ENCODE results near the gene FLOT2. TPM values are rescaled to one million over a fixed set of nuclear protein-coding genes. Genes with fewer than 3 reads are reported as not detected.

FLOT2 gene
- total RNA-seq, 1 donor from 2014 or later = 150 TPM

DNA sequence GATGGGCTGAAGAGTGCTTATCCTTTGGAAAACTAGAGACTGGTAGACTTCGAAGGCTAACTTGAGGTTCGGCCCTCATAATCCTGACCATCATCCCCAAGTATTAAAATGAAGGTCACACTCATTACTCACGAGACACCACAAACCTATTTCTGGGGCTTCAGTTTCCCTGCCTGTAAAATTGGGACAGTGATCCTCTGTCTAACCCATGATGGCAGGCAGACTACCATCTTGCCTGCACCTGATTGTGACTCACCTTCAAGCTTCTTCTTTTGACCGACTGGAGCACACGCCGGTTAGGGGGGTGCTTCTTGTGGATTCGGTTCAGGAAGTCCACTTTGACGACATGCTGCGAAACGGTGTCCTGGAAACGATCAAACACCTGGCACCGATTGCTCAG lies 19.5 kb upstream of the FLOT2 start:
- intact Hi-C loops (cut with micrococcal nuclease) = no loop called here

DNA sequence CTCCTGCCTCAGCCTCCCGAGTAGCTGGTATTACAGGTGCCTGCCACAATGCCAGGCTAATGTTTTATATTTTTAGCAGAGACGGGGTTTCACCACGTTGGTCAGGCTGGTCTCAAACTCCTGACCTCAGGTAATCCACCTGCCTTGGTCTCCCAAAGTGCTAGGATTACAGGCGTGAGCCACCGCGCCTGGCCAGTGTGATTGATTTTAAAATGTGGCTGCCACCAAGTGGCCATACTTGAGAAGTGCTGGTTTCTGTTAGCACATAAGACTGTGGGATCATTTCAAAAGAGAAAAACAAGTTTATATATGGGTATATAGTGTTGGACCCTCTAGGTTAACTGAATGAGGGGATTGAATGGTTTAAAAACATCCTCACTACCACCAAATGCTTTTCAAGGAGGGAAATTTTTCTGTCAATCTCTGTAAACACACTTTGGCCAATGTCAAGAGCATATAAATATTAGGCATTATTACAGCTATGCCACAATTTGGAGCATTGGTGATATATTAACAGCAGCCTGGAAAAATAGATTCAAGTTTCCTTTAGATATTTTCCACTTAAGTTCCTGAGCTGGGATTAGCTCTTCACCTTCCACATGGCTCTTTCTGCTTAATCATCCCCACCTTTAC lies 18.9 kb upstream of the FLOT2 start:
- intact Hi-C loops (cut with micrococcal nuclease) = loop anchor here (1.0 kb wide), 4 partner anchors 13 to 189 kb away; partner anchors contain the start of gene DHRS13

DNA sequence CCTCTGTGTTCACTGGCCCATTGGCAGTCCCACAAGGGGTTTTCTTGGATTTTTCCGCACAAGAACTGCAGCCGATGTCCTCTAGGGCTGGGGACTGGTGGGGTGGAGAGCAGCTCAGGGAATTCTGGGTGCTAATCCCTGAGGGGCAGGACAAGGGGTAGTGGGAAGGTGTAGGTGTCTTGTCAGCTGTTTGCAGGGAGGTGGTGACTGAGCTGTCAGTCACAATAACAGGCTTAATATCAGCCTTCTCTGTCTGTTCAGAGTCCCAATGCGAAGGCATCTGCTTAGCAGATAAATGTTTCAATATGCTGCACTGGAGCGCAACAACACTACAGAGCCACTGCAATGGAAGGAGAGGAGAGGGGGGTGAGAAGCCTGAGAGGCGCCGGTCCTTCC lies 15.4 kb upstream of the FLOT2 start:
- intact Hi-C loops (cut with micrococcal nuclease) = no loop called here

DNA sequence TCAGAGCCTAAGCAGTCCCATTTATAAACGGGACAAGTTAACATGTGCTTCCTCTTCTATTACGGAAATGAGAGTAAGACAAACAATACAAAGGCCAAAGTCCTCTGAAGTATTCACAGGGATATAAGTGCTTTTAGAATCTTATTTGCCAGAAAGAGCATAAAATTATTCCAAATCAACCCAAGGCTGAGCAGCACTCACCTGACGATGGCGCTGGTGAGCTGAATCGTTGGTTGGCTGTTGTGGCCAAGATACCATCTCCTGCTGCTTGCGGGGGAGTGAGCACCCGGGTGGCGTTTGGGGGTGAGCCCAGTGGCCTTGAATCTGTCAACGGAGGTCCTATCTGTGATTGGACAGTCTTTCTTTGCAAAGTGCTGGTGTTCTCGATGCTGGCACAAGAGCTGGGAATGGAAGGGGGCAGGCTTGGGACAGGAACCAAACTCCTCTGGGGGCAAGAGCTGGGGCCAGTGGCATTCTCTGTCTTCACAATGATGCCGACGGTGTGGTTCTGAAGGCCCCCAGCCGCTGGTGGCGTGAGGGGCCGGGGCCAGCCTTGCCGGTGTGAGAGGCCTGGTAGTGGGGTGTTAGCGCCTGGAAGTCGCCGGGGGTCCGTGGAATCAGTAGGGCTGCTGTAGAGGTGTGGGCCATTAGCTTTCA lies 14.9 kb upstream of the FLOT2 start:
- intact Hi-C loops (cut with micrococcal nuclease) = no loop called here

DNA sequence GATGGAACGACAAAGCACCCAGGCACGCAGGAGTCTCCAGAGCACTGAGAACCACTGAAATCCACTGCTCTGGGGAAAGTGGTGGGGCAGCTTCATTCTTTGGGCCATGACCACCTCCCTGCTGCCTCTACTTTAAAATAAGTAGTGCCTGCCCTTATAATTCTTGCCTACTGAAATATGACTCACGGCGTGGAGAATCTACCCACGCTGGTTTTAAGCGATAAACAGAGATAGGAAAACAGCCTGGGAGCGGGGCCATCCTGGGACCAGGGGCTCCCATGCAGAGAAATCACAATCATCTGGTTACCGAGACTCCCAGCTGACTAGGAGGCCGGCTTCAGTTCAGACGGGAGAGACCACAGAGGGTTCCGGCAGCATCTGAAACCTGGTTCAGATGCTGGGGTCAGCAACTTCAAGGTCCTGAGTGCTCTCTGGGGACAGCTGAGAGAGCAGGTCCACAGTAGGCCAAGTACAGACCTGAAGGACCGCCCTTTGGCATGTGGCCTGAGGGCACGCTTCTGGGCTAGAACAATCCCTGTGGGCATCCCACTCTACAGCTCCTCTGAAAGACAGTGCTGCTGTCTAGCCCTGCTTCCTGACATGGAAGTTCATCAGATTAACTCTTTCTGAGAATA lies 14.0 kb upstream of the FLOT2 start:
- intact Hi-C loops (cut with micrococcal nuclease) = no loop called here

DNA sequence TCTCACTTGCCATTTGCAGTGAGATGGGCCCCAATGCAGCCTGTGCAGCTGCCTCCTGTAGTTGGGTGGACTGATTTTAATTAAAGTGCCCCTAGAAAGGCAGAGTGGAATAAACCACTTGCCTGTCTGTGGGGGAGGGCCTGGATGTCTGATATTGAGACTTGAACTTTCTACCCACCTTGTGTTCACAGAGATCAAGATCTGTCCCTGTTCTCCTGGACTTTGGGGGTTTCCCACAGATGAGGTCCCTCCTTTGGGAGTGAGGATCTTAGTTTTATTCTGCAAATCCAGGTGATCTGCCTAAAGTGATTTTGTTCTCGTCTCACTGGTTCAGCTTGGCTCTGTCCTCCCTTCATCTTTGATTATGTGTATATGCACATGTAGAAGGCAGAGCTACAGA lies 13.0 kb upstream of the FLOT2 start:
- intact Hi-C loops (cut with micrococcal nuclease) = no loop called here

DNA sequence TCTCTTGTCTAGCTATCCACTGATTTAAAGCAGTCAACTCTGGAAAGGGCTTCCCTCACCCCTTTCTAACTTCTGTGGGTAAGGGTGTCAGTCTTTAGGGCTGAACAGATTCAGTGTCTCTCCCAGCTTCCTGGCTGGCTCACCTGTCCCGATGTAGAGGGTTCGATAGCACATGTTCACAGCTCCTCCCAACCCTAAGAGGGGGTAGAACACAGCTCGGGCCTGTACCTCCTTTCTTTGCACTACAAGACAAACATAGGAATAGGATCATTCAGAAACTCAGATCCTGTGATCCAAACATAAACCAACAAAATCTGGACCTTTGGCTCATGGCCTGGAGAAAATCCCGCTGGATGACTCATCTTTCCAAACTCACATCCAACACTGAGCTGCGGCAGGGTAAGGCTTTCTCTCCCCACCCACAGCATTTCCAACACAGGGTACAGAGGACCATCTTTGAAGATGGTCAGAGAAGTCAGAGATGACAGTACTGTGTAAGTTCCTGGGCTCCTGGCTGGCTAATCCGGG lies 11.2 kb upstream of the FLOT2 start:
- intact Hi-C loops (cut with micrococcal nuclease) = no loop called here

DNA sequence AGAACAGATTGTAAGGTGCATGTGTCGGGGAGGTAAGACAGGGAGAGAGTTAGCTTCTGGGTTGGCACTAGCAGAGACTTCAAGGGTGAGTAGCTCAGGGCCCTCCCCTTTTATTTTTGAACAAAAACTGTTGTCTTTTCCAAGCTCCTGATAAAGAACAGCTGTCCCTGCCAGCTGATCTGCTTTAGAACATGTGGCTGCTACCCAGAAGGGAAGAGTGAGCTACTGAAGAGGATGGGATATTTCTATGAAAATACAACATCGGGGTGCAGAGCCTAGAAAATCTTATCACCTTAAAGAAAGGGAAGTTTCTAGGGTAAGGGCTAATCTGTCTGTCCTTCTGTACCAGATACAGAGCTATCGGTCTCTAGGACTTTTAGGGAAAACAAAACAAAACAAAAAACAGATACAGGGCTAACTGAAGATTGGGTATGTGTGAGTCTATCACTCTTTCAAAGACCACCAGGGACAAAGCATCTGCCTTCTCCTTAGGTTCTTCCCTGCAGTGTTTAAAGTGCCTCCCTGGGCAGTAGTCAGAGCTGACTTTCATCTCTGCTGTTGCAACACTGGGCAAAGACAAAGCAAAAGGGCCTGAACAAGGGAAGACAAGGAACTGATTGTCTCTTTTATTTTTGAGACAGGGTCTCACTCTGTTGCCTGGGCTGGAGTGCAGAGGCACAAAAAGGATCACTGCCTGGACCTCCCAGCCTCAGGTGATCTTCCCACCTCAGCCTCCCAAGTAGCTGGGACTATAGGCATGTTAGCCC lies 10.4 kb upstream of the FLOT2 start:
- intact Hi-C loops (cut with micrococcal nuclease) = no loop called here

DNA sequence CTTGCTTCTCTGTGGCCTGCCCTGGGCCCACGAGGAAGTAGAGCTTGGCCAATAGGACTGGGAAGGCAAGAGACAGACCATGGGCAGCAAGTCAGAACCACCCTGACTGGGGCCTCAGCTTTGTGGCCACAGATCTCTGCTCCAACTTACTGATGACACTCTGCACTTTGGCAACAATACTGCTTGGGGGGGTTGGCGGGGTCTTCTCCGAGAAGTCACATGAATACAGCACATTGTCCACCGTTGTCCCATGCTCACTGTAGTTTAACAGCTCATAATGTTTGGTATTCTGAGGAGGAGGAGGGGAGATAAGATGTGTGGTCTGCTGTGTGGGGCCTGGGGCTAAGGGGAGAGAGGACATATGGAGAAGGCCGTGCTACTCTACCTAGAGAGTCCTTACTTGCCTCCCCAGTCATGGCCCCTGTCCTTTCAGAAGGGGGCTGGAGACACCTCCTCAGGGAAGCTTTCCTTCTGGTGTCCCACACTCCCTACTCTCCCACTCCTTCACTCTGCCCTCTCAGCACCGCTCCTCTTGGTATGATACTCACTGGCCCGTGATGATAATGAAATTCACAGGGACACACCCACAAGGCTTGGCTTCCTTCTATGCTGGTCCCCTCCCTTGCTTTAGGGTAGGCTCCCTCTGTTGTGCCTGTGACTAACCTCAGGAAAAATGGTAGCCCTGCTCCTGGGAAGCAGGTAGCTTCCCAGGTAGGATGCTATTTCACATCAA lies 9.3 kb upstream of the FLOT2 start:
- intact Hi-C loops (cut with micrococcal nuclease) = no loop called here

DNA sequence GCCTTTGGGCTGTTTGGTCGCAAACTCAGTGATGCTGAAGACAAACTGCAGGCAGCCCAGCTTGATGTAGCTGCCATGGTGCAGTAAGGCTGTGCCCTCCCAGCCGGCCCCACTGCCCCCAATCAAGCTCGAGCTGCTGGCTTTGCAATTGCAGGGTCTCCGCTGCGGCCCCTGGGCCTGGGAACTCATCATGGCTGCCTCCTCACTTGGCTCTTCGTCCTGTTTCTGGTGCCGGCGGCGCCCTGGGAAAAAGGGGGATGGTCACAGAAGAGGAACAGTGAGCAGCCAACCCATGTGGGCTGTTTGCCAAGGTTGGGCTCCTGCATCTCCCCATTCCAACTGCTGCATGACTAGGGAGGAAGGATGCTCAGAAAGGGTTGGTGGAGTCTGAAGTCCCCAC lies 8.7 kb upstream of the FLOT2 start:
- intact Hi-C loops (cut with micrococcal nuclease) = no loop called here

DNA sequence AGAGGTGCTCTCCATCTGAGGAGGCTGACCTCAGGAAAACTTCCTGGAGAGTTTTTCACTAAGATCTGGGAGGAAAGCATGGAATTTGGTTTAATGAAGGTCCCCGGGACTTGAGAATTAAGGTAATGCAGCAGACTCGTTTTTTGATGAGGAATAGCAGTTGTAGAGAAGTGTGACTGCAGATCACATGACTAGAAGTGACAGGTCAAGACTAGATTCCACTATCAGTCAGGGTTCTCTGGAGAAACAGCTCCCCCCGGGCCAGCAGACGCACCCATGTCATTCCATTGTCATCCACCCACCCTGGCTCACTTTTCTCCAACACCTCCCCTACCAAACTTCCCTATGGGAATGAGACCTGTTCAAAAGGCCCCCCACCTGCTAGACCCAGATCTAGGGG lies 7.3 kb upstream of the FLOT2 start:
- intact Hi-C loops (cut with micrococcal nuclease) = no loop called here

DNA sequence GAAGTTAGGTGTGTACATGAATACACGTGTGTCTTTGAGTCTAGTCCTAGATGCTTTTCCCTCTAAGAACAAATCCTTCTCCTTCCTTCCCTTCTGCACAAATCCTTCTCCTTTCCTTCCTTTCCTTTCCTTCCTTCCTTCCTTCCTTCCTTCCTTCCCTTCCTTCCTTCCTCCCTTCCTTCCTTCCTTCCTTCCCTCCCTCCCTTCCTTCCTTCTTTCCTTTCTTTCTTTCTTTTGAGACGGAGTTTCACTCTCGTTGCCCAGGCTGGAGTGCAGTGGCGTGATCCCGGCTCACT lies 6.0 kb upstream of the FLOT2 start:
- intact Hi-C loops (cut with micrococcal nuclease) = loop anchor here (1.0 to 2.0 kb wide), 11 partner anchors 13 to 332 kb away; partner anchors contain the start of genes BLTP2, FAM222B and PIGS

DNA sequence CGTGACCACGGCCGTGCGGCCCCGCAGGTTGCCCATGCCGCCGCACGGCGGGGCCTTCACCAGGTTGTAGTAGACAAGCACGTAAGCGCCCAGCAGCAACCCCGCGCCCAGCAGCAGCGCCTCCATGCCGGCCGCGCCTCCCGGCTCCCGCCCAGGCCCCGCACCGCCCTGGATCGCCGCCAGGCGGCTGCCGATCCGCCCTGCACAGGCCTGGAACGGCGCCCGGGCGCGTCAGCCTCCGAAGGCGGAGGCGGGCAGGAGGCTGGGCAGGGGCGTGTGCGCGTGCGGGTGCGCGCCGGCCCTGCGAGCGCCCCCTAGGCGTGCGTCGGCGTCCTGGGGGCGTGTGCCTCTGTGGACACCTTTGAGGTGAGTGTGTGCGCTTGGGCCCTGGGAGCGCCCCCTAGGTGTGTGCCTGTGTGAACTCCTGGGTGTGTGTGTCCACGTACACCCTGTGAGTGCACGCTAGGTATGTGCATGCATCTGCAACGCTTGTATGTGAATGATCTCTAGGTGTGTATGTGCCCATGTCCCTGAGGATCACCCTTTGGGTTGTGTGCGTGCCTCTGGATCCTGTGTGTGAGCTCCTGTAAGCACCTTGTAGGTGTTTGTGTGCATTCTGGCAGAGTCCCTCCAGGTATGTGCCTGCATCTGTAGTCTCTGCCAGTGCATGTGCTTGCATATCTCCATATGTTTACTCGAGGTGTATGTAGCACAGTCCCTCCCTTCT lies 5.4 kb upstream of the FLOT2 start, which contains the start of gene DHRS13:
DHRS13 (minus strand) TSS at position 261 of the 727 bp plus-strand sequence; CDS start at position 126, 135 bp downstream.
- intact Hi-C loops (cut with micrococcal nuclease) = loop anchor here (1.0 to 2.0 kb wide), 12 partner anchors 10 to 332 kb away; partner anchors contain the start of genes BLTP2, FAM222B and PIGS

DNA sequence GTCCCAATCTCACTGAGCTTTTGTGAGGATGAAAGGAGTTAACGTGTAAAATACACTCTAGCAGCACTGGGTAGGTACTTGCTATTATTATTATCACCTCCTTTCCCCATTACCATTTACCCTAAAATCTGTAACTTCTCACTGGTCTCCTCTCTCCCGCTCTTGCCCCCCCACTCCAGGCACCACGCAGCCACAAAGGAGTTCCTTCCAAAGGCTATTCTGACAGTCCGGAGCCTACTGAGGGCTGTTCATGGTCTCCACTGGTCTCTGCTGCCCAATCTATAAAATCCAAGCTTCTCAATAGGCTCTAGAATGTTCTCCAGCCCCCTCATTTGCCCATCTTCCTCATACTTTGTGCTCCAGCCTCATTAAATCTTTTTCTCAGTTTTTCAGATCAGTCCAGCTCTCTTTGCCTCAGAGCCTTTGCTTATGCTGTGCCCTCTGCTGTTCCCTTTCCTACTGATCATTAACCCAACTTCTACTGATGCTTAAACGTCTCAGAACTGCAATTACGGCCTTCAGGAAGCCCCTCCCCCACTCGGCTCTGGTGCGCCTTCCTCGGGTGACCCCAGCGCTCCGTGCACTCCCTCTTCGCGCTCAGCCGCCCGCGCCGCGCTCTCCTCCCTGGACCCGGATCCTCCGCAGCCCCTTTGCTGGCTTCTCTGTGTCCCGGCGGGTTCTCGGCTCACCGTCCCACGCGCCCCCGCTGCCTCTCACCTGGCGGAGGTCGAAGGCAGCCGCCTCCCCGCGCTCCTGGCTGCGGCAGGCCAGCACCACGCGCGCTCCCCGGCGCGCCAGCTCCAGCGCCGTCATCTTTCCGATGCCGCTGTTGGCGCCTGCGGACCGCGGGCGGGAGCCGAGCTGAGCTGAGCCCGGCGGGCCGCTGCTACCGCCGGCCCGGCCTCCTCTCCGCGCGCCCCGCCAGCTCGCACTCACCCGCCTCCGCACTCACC lies 4.6 kb upstream of the FLOT2 start:
- intact Hi-C loops (cut with micrococcal nuclease) = loop anchor here (1.0 to 2.0 kb wide), 2 partner anchors 9 to 257 kb away; partner anchors contain the start of gene BLTP2

DNA sequence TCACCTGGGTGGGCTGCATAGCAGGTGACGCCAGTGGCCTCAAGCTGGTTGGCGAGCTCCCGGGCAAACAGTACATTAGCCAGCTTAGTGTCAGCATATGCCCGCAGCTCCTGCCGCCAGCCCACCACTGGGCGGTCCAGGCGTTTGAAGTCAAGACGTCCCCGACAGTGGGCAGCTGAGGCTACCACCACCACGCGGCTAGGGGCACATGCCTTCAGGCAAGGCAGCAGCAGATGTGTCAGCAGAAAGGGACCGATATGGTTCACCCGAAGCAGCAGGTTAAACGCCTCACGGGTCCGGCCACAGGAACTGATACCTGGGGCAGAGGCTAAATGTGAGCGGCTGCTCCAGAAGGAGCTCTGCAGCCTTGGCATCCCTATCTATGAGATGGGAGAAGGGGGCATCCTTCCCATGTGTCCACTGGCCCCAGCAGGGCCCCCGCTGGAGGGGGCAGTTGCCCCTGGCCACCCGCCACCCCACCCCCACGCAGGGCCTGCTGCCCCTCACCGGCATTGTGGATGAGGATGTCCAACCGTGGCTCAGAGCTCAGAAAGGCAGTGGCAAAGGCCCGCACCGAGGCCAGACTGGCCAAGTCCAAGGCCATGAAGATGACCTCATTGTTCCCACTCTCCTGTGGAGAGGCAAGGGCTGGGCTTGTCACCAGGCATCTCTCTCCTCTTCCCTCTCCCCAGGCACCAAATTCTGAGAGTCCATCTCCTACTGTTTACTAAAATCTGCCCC lies 3.6 kb upstream of the FLOT2 start:
- intact Hi-C loops (cut with micrococcal nuclease) = no loop called here

DNA sequence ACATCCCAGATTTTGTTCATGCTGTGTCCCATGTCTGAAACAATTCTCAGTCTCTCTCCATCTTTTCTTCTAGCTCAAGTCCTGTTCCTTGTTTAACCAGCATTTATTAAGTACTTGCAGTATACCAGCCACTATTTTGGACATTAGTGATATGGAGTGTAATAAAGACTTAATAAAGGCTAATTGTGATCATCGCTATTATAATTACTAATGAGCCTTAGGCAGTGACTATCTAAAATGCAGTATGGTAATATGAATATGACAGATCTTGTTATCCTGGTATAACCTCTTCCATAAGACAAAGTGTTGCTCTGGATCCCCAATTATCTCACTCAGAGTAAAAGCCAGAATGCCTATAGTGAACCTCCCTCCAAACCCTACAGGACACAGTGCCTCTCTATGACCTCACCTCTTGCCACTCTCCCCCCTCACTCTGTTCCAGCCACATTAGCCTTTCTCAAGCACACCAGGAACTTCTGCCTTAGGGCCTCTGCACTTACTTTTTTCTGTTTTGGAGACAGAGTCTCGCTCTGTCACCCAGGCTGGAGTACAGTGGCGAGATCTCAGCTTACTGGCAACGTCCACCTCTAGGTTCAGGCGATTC lies 1.8 kb upstream of the FLOT2 start:
- intact Hi-C loops (cut with micrococcal nuclease) = no loop called here

DNA sequence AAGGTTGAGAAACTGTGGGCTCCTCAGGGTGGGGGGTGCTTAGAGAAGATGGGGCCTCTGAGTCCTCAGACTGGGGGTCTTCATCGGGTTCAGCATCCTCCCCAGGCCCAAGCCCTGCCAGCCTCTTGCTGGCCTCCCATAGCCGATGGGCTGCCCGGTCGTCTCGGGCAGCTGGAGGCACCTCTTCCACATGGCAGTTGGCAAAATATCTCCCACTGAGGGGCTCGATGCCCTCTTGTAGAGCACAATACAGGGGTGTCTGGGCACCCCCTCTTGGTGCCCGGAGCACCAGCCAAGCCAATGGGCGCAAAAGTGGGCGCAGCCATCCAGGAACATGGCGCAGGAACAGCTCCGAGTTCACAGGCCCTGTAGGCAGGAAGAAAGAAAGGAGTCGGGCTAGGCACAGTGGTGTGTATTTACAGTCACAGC lies 1.0 kb upstream of the FLOT2 start:
- intact Hi-C loops (cut with micrococcal nuclease) = no loop called here
